NCI-H1417 (cell line): ENCODE data around the gene TRDN.
"Not testable (repeated sequence)": the region's sequence is repeated elsewhere in the genome, so short reads cannot be mapped to it uniquely, and the experiment has no call there.

Experiments used
- DNase-seq, 3 experiments: peaks; one replicate each; lab custom pipeline; 2025; lab: John Stamatoyannopoulos, UW

Gene TRDN

GRCh38 chr6:123562677-123563076 lies 74.1 kb downstream of the TRDN start:
- DNase-seq = no peak

- no peak for DNase-seq
These were observed 74.5 kb downstream of the TRDN start for GRCh38 chr6:123562264-123562663.

GRCh38 chr6:123559816-123560215 lies 76.9 kb downstream of the TRDN start:
- DNase-seq = not testable (repeated sequence)

GRCh38 chr6:123557474-123557873 lies 79.3 kb downstream of the TRDN start:
- DNase-seq = not testable (repeated sequence)

GRCh38 chr6:123551939-123552707 lies 84.6 kb downstream of the TRDN start:
- no peak for DNase-seq

- no peak for DNase-seq
These were observed 86.6 kb downstream of the TRDN start for GRCh38 chr6:123550052-123550617.

GRCh38 chr6:123549476-123549875 lies 87.3 kb downstream of the TRDN start:
- no peak for DNase-seq

- peak in 1 of 3 experiments; percentile 9 for DNase-seq
These were observed 89.4 kb downstream of the TRDN start for GRCh38 chr6:123547216-123547978.

GRCh38 chr6:123546537-123546936 lies 90.2 kb downstream of the TRDN start:
- no peak for DNase-seq

- no peak for DNase-seq
These were observed 95.3 kb downstream of the TRDN start for GRCh38 chr6:123541462-123541861.

- no peak for DNase-seq
These were observed 102.7 kb downstream of the TRDN start for GRCh38 chr6:123533862-123534648.

GRCh38 chr6:123529843-123530242 lies 106.9 kb downstream of the TRDN start:
- peak in 1 of 3 experiments; percentile 40 for DNase-seq

GRCh38 chr6:123529058-123529457 lies 107.7 kb downstream of the TRDN start:
- peak in 1 of 3 experiments; percentile 8 for DNase-seq

- DNase-seq = no peak
These were observed 109.3 kb downstream of the TRDN start for GRCh38 chr6:123527406-123527805.

- no peak for DNase-seq
These were observed 110.6 kb downstream of the TRDN start for GRCh38 chr6:123526128-123526527.

GRCh38 chr6:123524781-123525180 lies 112.0 kb downstream of the TRDN start:
- DNase-seq = no peak

GRCh38 chr6:123520217-123520616 lies 116.5 kb downstream of the TRDN start:
- no peak for DNase-seq

- DNase-seq = no peak
These were observed 117.6 kb downstream of the TRDN start for GRCh38 chr6:123519189-123519505.

GRCh38 chr6:123518441-123519188 lies 118.1 kb downstream of the TRDN start:
- DNase-seq = no peak

- DNase-seq = no peak
These were observed 121.0 kb downstream of the TRDN start for GRCh38 chr6:123515715-123516114.

GRCh38 chr6:123509112-123509511 lies 127.6 kb downstream of the TRDN start:
- DNase-seq = no peak

GRCh38 chr6:123508290-123508689 lies 128.5 kb downstream of the TRDN start:
- DNase-seq = no peak
